Measurements from ENCODE around the gene NEBL.

The NEBL gene

GRCh38 chr10:20855398-20856038 lies 41.6 kb downstream of the NEBL start:
- no peak for DNase-seq

GRCh38 chr10:20853276-20853675 lies 43.8 kb downstream of the NEBL start:
- no peak for DNase-seq

DNA sequence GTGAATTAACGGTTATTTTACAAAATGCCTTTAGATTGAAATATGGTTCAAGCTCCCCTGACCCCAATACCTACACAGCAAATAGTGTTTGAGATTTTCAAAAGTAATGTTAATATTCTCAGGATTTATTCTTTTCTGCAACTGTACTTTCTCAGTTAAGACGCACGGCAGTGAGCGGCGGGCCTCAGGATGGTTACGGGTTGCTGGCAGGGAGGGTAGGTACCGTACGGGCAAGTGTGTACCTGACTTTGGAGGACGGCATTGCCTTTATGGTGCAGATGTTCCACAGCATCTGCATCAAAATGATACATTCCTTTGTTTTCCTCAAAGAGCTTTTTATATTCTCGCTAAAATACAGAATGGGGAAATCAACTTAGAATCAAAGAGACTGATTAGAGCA lies 44.8 kb downstream of the NEBL start:
- no peak for DNase-seq

DNA sequence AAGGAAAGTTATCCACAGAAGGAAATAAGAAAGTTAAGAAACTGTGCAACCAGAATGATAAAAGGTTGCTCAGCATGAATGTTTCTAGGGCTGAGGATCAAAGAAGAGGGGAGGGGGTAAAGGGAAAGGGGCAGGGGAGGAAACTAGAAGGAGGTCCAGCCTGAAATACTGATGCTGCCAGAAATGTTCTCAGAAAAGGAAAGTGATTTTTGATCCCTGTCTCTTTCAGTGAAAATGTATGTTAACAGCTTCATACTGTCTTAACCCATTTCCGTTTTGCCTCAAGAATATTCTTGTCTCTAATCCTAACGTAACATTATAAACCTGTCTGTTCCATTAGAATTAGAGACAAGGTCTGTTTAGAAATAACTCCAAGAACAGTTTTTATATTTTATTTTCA lies 49.6 kb downstream of the NEBL start:
- DNase-seq = no peak

- DNase-seq = no peak
These were observed 50.8 kb downstream of the NEBL start for GRCh38 chr10:20846263-20846662.

GRCh38 chr10:20841419-20841818 lies 55.7 kb downstream of the NEBL start:
- no peak for DNase-seq

- DNase-seq = no peak
These were observed 57.2 kb downstream of the NEBL start for GRCh38 chr10:20839910-20840309.

DNA sequence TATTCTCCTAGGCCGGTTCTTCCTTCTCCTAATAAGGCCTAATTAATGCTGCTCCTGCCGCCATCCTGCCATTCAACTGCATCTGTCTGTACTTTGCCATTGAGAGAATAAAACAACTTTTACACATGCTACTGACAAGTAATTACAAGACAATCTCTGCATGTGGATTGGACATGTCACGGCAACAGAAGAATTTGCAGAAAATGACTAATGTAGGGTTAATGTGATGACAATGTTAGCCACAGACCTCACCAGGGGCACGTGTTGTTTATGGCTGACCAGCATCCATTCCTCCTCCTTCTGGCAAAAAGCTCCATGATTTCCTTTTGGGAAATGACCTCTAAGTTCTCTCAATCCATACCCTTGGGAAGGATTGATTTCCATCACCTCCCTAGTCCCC lies 58.0 kb downstream of the NEBL start:
- no peak for DNase-seq

GRCh38 chr10:20836401-20836800 lies 60.7 kb downstream of the NEBL start:
- DNase-seq = no peak

GRCh38 chr10:20835335-20835734 lies 61.8 kb downstream of the NEBL start:
- no peak for DNase-seq

GRCh38 chr10:20834825-20835224 lies 62.3 kb downstream of the NEBL start:
- no peak for DNase-seq

- DNase-seq = no peak
These were observed 74.3 kb downstream of the NEBL start for GRCh38 chr10:20822825-20823224.

GRCh38 chr10:20817646-20818045 lies 79.5 kb downstream of the NEBL start:
- no peak for DNase-seq

DNA sequence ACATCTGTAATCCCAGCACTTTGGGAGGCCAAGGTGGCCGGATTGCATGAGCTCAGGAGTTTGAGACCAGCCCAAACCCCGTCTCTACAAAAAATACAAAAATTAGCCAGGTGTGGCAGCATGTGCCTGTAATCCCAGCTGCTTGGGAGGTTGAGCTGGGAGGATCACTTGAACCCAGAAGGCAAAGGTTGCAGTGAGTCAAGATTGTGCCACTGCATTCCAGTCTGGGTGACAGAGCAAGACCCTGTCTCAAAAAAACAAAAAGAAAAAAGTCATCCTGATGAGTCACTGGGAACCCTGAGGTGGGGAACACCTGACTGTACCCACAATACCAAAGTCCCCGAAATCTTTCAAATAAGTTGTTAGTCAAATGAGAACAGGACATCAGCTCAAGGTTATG lies 80.0 kb downstream of the NEBL start:
- no peak for DNase-seq

- DNase-seq = no peak
These were observed 83.0 kb downstream of the NEBL start for GRCh38 chr10:20814116-20814515.

GRCh38 chr10:20811131-20811530 lies 86.0 kb downstream of the NEBL start:
- DNase-seq = no peak

DNA sequence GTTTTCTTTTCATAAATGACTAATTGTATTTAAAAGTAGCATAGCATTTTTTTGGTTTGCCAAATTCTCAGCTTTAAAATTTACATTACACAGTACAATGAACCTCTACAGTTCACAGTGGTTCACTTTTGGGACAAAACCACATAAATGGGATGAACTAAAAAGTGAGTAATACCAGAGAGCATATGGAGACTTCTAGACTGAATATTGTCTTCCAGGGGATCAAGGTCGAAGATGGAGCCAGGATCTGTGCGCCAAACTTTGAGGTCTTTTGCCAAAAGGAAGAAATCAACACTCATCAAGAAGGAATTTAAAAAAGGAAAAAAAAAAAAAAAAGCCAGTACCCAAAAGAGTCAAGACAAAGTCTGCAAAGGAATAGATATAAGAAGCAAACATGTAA lies 87.5 kb downstream of the NEBL start:
- DNase-seq = no peak

- DNase-seq = no peak
These were observed 90.6 kb downstream of the NEBL start for GRCh38 chr10:20806487-20806886.

DNA sequence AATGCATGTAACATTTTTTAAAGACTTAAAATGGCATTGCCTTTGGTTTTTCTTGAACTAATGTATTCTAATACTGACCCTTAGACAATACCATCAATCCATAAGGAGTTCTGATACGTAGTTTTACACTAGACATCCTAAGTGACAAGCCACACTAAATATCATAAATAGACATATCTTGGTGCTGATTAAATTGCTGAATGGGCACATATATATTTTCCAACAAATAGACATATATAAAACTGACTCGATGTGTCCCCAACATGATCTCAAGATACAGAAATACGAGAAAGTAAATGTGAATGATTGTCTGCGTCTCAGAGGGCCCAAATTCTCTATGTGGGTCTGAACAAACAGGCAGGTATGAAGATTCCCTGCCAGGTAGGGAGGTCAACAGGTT lies 99.8 kb downstream of the NEBL start:
- DNase-seq = no peak

- no peak for DNase-seq
These were observed 101.7 kb downstream of the NEBL start for GRCh38 chr10:20795391-20795790.

DNA sequence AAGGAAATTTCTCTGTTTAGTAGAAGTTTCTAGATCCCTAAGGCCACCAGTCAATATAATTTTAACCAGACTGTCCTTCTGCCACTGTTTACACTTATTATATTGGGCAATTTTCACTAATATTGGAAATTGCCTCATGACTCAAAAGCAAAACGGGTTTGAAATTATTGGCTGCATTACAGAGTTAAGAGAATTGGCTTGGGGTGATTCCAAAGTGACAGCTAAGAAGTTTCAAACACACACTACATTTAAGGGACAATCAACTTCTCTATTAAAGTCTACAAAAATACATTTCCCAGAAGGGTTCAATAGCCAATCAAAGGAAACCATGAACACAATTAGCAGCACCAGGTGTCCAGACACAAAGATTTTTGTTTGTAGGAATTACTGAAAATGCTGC lies 111.9 kb downstream of the NEBL start:
- DNase-seq = no peak

DNA sequence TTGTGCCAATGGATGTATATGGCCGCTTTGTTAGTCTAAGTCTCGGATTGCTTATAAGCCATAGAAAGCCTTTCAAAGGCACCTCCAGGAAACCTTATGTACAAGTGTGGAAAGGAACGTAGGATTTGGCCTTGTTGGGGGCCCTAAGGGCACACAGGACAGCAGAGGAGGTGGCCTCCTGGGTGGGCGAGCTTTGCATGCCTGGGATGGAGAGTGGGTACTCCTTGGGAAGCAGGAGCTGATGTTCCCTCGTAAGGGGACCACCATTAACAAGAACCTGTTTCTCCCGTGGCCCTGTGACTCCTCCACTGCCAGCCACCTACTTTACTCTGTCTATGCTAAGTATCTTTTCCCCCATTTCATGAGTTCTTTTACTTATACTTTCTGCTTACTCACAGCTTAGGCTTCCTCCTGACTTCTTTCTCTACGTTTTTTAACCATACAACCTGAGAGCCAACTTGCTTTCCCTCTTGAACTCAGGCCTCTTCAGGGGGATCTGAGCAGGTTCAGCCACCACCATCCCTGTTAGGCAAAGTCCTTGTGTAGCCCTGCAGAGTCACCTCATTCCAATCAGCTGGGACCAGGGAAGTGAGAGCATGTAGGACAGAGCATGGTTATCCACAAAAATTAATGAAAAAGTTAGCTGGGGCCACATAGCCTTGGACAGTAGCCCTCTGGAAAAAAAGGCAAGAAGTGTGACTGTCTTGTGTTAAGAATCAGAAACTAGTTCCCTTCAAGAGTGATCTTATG lies 118.9 kb downstream of the NEBL start:
- no peak for DNase-seq

DNA sequence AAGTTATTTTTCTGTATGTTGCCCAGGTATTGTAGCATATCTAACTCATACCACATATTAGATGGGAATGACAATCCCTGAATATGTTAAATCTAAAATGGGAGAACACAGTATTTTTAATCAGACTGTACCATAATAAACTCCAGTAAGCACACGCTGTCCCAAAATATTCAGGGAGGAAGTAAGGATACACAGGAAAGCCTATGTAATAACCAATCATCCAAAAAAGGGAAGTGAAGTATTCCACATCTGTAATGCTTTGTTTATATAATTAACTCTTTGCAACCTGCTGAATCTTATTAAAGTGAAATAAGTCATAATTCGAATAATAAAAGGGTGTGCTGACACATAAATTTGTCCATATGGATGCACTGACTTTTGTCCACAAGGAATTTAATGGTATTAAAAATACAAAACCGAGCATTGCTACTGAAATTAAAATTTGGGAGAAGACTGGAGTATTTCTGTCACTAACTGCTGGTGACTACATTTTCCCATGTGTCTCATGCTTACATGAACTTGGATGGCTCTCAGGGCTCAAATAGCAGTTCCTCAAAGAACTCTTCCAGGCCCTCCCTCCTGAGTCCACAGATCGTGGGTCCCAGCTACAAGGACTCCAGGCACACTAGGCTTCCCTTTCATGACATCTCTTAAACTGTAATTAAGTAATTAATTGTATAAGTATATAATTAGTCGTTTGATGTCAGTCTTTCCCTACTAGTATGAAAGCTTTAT lies 120.6 kb downstream of the NEBL start:
- DNase-seq = no peak

DNA sequence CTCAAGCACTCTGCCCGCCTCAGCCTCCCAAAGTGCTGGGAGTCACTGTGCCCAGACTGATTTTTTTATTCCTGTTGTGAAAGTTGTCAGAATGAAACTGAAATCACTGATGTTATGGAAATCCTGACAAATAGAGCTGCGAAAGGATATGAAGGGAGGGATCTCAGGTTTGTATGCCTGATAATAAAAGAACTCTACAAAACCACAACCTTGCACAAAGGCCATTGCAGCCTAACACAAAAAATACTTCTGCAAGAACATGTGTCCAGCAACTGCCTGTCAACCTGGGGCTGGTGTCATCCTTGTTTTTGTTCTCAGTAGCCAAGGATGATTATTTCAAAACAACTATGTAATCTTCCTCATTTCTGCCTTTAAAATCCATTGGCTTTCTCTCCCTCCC lies 126.1 kb downstream of the NEBL start:
- no peak for DNase-seq
